BJ (cell line): ENCODE data around the gene FHAD1. TPM values are rescaled to one million over a fixed set of nuclear protein-coding genes. Genes with fewer than 3 reads are reported as not detected.

Source experiments
- CTCF ChIA-PET: fragments of 350-600 bp; formaldehyde crosslinking; extraction: SDS; loops from one replicate; lab custom pipeline; 2021; ENCODE audit warnings: antibody characterized with exemption, inconsistent platforms; lab: Yijun Ruan, JAX
- POLR2A ChIA-PET: fragments of 300-600 bp; sonication (Branson Sonifier 250); formaldehyde crosslinking; extraction: SDS; loops from one replicate; lab custom pipeline; 2021; ENCODE audit warnings: antibody characterized with exemption; lab: Charles Lee
- DNase-seq: peaks from one replicate; pipeline ENCODE4 v3.0.0-alpha.2; 2011; ENCODE audit warnings: low read depth
- H3K27me3 ChIP-seq: 2 replicates; pipeline ENCODE4 v1.6.0; 2011; ENCODE audit warnings: low read length; ENCODE audit not compliant: control insufficient read depth, insufficient read depth
- H3K36me3 ChIP-seq: 2 replicates; pipeline ENCODE4 v1.5.1; 2011; ENCODE audit warnings: low read length; ENCODE audit not compliant: control insufficient read depth, insufficient read depth
- H3K4me3 ChIP-seq: 2 replicates; pipeline ENCODE4 v1.5.1; 2011; ENCODE audit warnings: low read depth, mild to moderate bottlenecking, control low read depth, low read length
- polyA plus RNA-seq: library from polyadenylated mRNA; depleted of rRNA; stranded (reverse); fragments of >200 nt; gene quantifications from 2 replicates; pipeline ENCODE4 v1.2.3, GENCODE V29; 2011
- TF ChIP-seq, protein P1 (sequence below): IDR thresholded peaks from 2 replicates; pipeline ENCODE4 v1.5.1; 2011; ENCODE audit warnings: low read depth, mild to moderate bottlenecking, control low read depth, inconsistent platforms, low read length, moderate library complexity; ENCODE audit not compliant: insufficient read depth

Gene FHAD1
- polyA plus RNA-seq, 1 experiment, result not detected

GRCh38 chr1:15412175-15412800 lies 165.3 kb downstream of the FHAD1 start:
- Histone ChIP-seq H3K4me3 (no peak overlapping the region), H3K27me3 (no peaks in the 10 kb centered on the region), H3K36me3 (no peaks in the 10 kb centered on the region; the same call in 1 of the 2 replicates)
- DNase-seq, result no peak
- TF ChIP-seq, protein P1, sequence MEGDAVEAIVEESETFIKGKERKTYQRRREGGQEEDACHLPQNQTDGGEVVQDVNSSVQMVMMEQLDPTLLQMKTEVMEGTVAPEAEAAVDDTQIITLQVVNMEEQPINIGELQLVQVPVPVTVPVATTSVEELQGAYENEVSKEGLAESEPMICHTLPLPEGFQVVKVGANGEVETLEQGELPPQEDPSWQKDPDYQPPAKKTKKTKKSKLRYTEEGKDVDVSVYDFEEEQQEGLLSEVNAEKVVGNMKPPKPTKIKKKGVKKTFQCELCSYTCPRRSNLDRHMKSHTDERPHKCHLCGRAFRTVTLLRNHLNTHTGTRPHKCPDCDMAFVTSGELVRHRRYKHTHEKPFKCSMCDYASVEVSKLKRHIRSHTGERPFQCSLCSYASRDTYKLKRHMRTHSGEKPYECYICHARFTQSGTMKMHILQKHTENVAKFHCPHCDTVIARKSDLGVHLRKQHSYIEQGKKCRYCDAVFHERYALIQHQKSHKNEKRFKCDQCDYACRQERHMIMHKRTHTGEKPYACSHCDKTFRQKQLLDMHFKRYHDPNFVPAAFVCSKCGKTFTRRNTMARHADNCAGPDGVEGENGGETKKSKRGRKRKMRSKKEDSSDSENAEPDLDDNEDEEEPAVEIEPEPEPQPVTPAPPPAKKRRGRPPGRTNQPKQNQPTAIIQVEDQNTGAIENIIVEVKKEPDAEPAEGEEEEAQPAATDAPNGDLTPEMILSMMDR, result no peak
- CTCF ChIA-PET, result interaction anchor here (0.7 to 2.2 kb wide), 3 partner anchors 18 to 96 kb away, joined by 3 to 7 read pairs (median 3); no protein-coding TSS in a partner anchor
- POLR2A ChIA-PET, result no interaction called here

GRCh38 chr1:15412843-15413242 lies 165.8 kb downstream of the FHAD1 start:
- no peak overlapping the region for H3K4me3 ChIP-seq
- DNase-seq, result no peak
- H3K27me3 ChIP-seq, result no peaks in the 10 kb centered on the region
- TF ChIP-seq, protein P1, result no peak
- ChIA-PET POLR2A (no interaction called here), CTCF (interaction anchor here (0.7 to 2.2 kb wide), 2 partner anchors 90 to 97 kb away, joined by 3 to 7 read pairs; no protein-coding TSS in a partner anchor)
- no peaks in the 10 kb centered on the region; the same call in 1 of the 2 replicates for H3K36me3 ChIP-seq

DNA sequence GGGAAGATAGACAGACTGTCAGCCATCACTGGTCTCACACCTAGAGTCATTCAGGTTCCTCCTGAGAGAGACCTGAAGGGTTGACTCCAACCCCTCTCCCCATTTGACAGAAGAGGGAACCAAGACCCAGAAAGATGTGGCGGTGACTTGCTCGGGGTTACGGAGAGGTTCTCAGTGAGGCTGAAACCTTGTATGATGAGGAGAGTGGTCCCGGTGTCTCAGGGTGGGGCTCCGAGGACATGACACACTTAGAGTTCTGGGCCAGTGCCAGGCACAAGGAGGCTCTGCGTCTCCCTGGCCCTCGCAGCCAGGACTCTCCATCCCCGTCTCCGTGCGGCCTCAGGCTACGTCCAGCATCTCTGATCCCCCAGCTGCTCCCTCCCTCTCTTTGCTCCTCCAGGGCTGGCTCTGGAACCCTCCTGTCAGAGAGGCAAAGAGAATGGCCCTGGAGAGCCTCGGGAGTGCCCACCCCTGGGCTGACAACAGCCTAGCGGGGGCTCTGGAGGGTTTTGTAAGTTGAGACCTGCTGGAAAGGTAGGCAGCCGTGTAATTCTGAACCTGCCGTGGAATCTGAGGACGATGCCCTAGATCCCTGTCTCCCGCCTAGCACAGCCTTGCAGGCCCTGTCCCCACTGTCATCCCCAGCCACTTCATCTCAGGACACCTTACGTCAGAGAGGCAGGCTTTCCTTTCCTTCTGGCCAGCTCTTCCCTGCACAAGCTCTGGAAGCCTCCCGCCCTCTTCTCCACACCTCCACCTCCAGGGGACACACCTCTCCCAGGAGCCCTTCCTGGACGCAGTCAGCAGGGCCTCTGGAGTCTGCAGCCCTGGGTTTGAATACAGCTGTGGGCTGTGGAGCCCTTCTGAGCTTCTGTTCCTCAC lies 166.8 kb downstream of the FHAD1 start:
- TF ChIP-seq, protein P1, result no peak
- CTCF ChIA-PET, result interaction anchor here (1.0 to 2.0 kb wide), 3 partner anchors 17 to 90 kb away, joined by 3 to 5 read pairs (median 3); no protein-coding TSS in a partner anchor
- H3K27me3 ChIP-seq, result no peaks in the 10 kb centered on the region

GRCh38 chr1:15414445-15414983 lies 167.5 kb downstream of the FHAD1 start:
- TF ChIP-seq, protein P1, result no peak
- no peak for DNase-seq
- Histone ChIP-seq H3K4me3 (no peak overlapping the region), H3K36me3 (no peaks in the 10 kb centered on the region; the same call in 1 of the 2 replicates), H3K27me3 (no peaks in the 10 kb centered on the region)
- POLR2A ChIA-PET, result no interaction called here
- CTCF ChIA-PET, result interaction anchor here (1.0 to 2.0 kb wide), 4 partner anchors 16 to 91 kb away, joined by 3 to 5 read pairs (median 4); no protein-coding TSS in a partner anchor

More for the DNA sequence above, 166.8 kb downstream of the FHAD1 start:
- no peaks in the 10 kb centered on the region; the same call in 1 of the 2 replicates for H3K36me3 ChIP-seq
- POLR2A ChIA-PET, result no interaction called here
- H3K4me3 ChIP-seq, result no peak overlapping the region
- no peak for DNase-seq
